Measurements from ENCODE around the gene RNF31.

The RNF31 gene

DNA sequence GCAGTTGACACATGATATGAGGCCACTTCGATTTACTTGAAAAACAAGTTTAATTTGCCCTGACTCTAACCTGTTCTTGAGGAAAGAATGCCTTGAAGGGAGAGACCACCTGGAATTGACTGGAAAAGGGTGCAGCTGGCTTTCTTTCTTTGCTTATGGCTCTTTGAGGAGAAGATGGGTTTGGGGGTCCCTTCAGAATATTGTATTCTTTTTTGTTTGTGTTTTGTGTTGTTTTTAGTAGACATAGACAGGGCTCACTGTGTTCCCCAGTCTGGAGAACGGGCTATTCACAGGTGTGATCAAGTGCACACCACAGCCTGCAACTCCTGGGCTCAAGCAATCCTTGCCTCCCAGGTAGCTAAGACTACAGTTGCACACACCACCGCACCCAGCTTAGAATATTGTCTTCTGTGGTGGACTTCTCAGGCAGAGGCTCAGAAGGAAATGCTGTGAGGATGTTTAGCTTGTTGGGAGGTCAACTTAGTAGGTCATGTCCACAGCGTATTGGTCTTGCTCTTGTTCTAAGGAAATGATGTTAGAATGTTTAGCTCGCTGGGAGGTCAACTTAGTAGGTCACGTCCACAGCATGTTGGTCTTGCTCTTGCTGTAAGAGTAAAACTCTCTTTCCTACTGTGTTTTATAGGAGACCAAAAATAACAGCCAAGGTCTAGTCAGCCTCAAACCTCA lies 31.0 kb upstream of the RNF31 start:
- DNase-seq (ENCODE audit: low read depth in 2 of 2): no peak

DNA sequence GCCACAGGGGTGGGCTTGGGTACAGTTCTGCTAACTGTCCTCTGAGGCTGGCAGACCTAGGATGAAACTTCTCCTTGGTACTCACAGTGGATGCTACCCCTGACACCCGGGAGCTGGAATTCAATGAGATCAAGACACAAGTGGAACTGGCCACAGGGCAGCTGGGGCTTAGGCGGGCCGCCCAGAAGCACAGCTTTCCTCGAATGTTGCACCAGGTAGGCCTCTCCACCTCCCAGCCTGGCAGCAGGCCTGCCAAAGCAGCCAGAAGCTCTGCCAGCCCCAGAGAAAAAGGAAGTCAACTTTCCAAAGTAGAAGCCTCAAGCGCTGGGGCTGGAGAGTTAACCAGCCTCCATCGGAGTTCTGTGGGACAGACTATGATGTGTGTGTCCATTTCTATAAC lies 30.1 kb upstream of the RNF31 start:
- DNase-seq (ENCODE audit: low read depth in 2 of 2): no peak

DNA sequence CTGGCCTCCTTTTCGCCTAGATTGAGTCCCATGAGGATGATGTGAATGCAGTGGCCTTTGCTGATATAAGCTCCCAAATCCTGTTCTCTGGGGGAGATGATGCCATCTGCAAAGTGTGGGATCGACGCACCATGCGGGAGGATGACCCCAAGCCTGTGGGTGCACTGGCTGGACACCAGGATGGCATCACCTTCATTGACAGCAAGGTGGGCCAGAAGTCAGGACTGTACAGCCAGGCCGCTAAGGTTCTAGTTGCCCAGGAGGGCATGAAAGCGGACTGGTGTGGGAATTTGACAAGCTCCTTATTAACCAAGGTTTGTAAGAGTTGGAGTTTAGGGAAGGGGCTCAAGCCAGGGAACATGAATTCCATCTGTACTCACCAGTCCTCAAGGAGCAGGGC lies 27.6 kb upstream of the RNF31 start:
- no peak for DNase-seq (ENCODE audit: low read depth in 2 of 2)

DNA sequence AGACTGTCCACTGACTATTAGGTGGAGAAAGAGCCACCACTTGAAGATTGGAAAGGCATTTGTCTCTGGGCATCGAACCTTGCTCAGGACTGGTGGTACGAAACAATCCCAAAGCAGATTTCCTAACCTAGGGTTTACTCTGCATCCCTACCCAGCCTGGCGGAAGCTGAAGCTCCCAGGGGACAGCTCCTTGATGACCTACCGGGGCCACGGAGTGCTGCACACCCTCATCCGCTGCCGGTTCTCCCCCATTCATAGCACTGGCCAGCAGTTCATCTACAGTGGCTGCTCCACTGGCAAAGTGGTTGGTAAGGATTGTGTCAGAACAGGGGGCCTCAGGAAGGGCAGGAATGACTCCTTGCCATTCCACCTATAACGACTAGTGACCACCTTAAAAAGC lies 26.1 kb upstream of the RNF31 start:
- no peak for DNase-seq (ENCODE audit: low read depth in 2 of 2)

DNA sequence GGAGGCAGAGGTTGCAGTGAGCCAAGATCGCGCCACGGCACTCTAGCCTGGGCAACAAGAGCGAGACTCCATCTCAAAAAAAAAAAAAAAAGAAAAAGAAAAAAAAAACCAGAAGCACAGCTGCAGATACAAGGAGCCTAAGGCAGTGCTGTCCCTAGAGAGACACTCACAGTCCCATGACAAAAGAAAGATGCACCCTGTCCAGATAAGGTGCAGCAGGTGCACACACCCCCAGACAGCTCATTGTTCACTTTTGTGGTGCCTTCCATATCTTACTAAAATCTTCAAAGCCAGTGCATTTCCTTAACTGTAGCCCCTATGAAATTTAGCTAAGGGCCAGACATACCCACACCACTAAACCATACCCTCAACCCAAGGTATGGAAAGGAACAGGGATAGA lies 24.9 kb upstream of the RNF31 start:
- no peak for DNase-seq (ENCODE audit: low read depth in 2 of 2)

DNA sequence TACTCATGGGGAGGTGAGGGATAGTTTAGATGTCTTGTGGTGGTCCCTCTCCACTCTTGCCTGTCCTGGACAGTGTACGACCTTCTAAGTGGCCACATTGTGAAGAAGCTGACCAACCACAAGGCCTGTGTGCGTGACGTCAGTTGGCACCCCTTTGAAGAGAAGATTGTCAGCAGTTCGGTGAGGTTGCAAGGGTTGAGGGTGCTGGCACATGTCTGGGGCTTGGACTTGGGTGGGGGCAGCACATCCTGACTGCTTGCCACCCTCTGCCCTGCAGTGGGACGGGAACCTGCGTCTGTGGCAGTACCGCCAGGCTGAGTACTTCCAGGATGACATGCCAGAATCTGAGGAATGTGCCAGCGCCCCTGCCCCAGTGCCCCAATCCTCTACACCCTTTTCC lies 24.4 kb upstream of the RNF31 start:
- no peak for DNase-seq (ENCODE audit: low read depth in 2 of 2)

DNA sequence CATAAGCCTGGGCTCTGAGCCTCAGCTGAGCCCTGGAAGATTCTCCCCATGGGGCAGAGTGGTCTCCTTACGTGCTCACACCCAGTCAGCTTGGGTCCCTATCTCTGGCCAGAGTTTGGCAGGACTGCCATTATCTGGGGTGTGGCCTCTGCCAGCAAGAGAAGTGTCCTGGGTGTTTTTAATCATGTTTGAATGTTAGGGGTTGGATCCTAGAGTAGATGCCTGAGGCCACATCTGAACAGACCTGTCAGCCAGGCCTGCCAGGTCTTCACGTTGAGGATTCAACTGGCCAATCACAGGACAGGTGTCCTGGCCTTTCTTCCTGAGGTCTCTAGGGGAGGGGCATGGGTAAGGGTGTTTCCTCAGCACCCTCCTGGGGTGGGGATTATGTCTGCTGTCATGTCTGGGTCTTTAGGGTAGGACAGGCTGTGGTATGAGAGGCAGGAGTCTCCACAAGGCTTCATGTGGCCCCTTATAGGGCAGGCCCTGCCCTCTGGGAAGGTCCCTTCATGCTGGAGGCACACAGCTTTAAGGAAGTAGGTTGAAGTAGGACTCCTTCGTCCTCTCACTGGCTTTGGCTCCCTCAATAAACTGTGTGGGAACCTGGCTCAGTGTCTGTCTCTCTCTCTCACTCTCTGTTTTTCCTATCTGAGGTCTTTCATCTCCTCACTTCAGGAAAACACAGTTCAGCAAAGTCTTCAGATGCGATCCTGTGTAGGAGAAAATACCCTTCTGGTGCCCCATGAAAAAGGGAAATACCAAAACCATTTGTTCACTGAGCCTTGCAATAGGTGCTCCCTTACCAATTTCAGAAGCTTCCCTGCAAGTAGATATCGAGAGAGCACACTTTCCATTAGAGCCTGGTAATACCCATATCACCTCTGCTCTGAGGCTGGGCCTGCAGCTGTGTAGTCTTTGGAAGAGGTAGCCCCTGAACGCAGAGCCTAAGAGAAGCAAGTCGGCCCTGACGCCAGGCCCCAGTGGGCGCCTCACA lies 23.6 kb upstream of the RNF31 start:
- no peak for DNase-seq (ENCODE audit: low read depth in 2 of 2)

DNA sequence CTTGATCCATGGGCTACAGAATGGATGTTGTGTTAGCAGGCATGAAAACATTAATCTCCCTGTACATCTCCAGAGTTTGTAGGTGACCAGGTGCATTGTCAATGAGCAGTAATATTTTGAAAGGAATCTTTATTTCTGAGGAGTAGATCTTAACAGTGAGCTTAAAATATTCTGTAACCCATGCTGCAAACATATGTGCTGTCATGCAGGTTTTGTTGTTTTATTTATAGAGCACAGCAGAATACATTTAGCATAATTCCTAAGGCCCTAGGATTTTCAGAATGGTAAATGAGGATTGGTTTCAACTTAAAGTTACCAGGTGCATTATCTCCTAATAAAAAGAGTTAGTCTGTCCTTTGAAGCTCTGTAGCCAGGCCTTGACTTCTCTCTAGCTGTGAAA lies 20.4 kb upstream of the RNF31 start:
- no peak for DNase-seq (ENCODE audit: low read depth in 2 of 2)

DNA sequence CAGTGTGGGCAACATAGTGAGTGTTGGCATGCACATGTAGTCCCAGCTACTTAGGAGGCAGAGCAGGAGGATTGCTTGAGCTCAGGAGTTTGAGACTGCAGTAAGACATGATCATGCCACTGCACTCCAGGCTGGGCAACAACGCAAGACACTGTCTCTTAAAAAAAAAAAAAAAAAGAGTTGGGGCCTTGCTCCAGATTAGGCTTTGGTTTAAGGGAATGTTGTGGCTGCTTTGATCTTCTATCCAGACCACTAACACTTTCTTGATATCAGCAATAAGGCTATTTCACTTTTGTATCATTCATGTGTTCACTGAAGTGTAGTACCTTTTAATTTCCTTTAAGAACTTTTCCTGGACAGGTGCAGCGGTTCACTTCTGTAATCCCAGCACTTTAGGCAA lies 19.6 kb upstream of the RNF31 start:
- DNase-seq (ENCODE audit: low read depth in 2 of 2): no peak

DNA sequence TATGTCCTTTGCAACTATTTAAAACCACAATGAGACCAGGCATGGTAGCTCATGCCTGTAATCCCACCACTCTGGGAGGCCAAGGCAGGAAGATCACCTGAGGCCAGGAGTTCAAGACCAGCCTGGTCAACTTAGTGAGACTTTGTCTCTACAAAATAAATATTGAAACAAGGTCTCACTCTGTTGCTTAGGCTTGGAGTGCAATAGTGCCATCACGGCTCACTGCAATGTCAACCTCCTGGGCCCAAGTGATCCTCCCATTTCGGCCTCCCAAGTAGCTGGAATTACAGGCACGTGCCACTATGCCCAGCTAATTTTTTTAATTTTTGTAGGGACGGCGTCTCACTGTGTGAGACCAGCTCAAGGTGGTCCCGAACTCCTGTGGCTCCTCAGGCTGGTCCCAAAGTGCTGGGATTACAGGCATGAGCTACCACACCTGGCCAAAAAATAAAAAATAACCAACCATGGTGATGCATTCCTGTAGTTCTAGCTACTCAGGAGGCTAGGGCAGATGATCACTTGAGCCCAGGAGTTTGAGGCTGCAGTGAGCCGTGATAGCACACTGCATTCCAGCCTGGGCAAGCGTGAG lies 17.8 kb upstream of the RNF31 start:
- no peak for DNase-seq (ENCODE audit: low read depth in 2 of 2)

DNA sequence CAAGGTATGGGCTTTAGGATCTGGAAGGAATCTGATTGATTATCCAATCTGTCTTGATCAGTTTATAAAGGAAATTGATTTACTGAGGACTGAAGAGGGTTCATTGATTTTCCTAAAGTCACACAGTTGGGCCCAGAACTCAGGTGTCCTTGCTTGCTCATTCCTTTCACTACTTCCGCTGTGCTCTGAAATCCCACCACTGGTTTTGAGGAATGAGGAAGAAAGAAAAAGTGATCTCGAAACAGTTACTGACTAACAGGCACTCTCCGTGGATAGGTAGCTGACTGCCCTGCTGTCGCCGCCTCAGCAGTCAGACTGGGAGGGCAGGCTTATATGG lies 16.9 kb upstream of the RNF31 start, which contains the start of gene FITM1:
Gene FITM1, plus strand, starts transcription at position 280 of the 337 bp plus-strand sequence. CDS start 905 bp downstream, outside the sequence.
- no peak for DNase-seq (ENCODE audit: low read depth in 2 of 2)

DNA sequence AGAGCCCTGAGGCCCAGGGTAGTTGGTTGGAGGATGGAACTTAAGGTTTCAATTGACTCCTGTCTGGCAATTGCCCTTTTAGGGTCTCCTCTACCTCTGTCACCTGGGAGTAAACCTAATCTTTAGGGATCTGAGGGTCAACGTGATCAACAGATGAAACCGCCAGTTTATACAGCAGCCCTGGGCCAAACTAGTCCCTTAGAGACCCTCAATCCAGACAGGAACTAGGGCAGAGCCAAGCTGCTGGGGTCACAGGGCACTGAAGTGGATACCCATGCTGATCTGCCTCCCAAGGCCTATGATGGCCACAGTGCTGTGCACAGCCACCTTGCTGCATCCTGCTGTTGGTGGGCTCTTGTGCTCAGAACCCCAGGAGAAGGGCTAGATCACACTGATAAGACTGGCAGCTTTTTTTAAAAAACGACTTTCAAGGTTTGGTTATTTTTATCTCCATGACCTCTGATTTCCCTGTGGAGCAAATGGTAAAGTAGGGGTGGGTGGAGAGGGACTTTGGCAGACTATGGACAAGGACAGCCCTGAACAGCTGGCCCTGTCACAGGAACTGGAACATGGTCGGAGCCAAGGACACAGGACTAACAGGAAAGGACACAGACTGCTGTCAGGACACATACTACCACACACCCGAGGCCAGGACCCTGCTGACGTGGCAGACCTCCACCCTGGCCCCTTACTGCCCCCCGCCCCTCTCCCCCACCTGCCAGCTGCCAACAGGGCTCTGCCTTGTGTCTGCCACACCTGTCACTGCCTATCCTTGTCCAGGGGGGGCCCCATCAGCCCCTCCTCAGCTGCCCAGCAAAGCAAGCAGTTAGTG lies 16.4 kb upstream of the RNF31 start:
- no peak for DNase-seq (ENCODE audit: low read depth in 2 of 2)

DNA sequence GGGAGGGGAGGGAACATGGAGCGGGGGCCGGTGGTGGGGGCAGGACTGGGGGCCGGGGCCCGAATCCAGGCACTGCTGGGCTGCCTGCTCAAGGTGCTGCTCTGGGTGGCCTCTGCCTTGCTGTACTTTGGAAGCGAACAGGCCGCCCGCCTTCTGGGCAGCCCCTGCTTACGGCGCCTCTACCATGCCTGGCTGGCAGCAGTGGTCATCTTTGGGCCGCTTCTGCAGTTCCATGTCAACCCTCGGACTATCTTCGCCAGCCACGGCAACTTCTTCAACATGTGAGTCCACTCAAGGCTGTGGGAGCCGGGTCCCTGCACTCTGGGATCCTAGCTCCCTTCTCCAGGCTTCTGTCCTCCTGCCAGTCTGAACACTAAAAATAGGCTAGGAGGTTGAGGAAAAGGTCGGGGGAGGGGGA lies 15.7 kb upstream of the RNF31 start:
- DNase-seq (ENCODE audit: low read depth in 2 of 2): no peak

DNA sequence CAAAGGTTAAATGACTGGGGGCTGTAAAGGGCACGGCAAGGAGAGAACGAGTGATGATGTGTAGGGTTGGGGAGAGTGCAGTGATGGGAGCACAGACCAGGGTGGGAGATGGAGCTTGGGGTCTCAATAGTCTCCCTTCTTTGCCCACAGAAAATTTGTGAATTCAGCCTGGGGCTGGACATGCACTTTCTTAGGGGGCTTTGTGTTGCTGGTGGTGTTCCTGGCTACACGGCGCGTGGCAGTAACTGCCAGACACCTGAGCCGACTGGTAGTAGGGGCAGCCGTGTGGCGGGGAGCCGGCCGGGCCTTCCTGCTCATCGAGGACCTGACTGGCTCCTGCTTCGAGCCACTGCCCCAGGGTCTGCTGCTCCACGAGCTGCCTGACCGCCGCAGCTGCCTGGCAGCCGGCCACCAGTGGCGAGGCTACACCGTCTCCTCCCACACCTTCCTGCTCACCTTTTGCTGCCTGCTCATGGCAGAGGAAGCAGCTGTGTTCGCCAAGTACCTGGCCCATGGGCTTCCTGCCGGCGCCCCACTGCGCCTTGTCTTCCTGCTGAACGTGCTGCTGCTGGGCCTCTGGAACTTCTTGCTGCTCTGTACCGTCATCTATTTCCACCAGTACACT lies 15.1 kb upstream of the RNF31 start:
- no peak for DNase-seq (ENCODE audit: low read depth in 2 of 2)

DNA sequence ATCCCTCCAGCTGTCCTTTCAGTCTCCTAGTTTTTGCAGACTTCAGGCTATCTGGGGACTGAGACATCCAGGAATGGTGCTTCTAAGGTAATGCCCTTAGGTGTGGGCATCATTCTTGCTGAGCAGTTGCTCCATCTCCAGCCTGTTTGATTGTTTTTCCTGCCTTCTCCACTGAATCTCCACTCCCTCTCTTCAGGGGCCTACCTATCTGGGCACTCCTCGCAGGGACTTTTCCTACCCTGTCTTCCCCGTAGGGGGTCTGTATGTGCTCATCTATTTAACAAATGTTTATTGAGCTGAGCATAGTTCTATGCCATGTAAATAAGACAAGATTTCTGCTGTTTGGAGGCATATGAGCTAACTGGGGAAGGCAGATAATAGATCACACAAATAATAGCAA lies 14.3 kb upstream of the RNF31 start:
- no peak for DNase-seq (ENCODE audit: low read depth in 2 of 2)

DNA sequence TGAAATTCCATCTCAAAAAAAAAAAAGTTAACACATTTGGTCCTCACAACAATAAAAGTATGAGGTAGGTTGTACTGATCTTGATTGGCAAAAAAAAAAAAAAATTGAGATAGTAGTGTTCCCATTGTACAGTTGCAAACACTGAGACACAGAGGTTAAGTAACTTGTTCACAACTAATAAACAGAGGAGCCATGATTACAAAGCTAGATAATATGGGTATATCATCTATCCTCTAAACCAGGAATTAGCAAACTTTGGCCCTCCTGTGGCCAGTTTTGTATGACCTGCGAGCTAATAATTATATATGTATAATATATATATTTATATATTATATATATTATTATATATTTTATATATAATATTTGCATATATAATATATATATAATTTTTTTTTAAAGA lies 13.6 kb upstream of the RNF31 start:
- no peak for DNase-seq (ENCODE audit: low read depth in 2 of 2)

DNA sequence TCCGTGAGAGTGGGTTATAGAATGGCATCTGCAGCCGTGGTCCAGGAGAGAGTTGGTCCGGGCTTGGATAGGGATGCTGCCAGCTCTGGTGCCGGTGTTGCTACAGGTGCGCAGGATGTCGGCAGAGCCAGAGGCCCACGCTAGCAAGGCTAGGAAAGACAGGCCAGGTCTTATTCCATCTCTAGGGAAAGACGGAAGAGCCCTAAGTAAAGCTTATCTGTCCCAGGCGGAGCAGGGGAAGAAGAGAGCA lies 11.8 kb upstream of the RNF31 start:
- DNase-seq (ENCODE audit: low read depth in 2 of 2): no peak

DNA sequence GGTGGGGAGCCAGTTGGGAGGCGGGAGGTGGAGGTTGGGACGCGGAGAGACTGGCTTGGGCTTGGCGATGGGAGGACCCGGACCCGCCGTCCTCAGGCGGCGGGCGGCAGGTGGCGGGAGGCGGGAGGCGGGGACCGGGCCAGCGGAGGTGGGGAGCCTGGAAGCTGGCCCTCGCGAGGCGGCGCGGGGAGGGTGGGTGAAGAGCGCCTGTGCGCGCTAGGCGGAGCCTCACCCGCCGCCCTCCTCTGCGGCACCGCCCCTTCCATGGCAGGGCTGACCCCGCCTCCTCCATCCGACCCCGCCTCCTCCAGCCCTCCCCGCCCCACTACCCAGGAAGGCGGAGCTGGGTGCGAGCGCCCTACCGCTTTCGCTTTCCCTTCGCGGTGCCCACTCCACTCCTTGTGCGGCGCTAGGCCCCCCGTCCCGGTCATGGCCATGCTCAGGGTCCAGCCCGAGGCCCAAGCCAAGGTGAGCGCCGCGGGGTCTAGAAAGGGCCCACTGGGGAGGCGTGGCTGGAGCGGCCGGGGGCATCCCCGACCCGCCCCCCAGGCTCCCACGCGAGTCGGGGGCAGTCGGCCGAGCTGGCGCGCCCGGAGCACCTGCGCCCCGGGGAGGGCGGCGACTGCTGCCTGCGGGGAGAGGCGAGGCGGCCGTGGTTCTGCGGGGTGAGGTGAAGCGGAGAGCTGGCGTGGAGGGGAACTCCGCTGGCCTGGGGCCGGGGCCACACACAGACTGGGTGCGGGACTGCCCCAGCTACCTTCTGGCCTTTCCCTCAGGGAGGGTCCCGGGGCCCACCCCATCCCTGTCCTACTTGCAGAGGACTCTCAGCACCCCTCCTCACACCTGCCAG lies 11.2 kb upstream of the RNF31 start, which contains the start of gene PSME1:
Gene PSME1, plus strand, starts transcription at position 361 of the 850 bp plus-strand sequence. Its CDS starts 69 bp downstream, at position 430.
- DNase-seq (ENCODE audit: low read depth in 2 of 2): peak; percentile 90 to 91

DNA sequence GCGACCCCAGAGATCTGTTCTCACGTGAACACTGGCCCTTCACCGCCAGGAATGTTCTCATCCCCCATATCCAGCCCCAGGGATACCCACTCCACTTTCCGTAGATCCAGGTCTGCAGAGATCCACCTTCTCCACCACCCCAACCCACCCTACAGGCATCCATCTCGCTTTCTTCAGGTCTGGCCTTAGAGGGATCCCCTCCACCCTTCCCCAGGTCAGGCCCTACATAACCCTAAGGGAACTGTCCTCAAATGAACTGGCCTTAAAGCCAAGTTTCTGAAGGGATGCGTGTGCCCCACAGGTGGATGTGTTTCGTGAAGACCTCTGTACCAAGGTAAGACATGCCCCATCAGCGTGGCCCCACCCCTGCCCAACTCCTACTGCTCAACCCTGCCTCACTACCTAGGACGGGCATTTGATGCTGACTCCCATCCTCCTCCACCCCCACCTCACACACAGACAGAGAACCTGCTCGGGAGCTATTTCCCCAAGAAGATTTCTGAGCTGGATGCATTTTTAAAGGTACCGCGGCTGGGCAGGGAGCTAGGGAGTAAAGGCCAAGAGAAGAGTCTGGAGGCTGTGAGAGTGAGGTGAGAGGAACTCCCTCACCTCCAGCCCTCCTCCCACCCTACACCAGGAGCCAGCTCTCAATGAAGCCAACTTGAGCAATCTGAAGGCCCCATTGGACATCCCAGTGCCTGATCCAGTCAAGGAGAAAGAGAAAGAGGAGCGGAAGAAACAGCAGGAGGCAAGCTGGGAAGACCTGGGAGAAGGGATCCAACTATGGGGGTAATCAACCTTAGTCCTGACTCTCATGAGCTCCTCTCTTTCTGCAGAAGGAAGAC lies 10.4 kb upstream of the RNF31 start:
- no peak for DNase-seq (ENCODE audit: low read depth in 2 of 2)
